GM19193 (cell line): ENCODE data around the gene CPT1A.

Source experiments
- POLR2A ChIP-seq: IDR thresholded peaks from 4 replicates; pipeline ENCODE4 v1.6.1; 2011; ENCODE audit not compliant: insufficient read depth, insufficient read length; ENCODE audit errors: extremely low read depth

Gene CPT1A

GRCh38 chr11:68767672-68768071, 74.0 kb downstream of the CPT1A start:
- no peak for TF ChIP-seq POLR2A

DNA sequence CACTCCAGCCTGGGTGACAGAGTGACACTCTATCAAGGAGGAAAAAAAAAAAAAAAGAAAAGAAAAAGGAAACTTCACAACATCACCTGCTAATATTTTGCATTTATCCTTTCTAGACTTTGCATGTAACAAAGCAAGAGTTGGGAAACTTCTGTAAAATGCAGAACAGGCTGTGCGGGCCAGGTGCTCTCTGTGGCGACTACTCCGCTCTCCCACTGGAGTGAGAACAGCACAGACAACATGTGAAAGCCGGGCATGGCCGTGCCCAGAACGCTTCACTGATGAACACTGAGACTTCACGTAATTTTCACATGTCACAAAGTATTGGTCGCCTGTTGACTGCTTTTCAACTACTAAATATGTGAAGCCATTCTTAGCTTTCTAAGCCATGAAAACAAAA, 74.9 kb downstream of the CPT1A start:
- no peak for TF ChIP-seq POLR2A

- TF ChIP-seq POLR2A, result no peak
These were observed 77.0 kb downstream of the CPT1A start for GRCh38 chr11:68764746-68765145.

DNA sequence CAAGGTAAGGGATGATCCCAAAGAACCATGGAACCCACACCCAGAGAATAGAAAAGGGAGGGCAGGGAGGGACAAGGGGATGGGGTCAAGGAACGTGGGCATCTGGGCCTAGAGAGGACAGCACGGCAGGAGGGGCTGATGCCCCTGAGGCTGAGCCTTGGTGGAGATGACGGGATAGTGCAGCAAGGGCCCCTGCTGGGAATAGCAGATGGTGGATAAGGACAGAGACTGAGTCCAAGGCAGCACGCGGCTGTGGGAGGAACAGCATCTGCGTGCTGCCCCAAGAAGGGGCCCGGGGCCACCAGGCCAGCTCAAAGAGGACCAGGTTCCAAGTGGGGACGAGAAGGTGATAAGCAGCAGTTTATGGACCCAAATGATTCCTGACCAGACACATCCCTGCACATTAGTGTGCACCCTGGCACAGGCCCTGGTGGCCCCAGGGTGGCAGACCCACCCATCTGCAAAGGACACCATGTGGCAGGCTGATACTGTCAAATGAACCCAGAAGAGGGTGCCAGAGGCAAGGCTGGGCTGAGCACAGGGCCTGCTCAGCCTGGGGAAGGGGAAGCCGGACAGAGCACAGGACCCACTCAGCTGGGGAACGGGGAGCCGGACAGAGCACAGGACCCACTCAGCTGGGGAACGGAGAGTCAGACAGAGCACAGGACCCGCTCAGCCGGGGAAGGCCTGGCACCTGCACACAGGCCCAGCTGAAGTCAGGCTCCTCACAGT, 77.6 kb downstream of the CPT1A start:
- no peak for TF ChIP-seq POLR2A

DNA sequence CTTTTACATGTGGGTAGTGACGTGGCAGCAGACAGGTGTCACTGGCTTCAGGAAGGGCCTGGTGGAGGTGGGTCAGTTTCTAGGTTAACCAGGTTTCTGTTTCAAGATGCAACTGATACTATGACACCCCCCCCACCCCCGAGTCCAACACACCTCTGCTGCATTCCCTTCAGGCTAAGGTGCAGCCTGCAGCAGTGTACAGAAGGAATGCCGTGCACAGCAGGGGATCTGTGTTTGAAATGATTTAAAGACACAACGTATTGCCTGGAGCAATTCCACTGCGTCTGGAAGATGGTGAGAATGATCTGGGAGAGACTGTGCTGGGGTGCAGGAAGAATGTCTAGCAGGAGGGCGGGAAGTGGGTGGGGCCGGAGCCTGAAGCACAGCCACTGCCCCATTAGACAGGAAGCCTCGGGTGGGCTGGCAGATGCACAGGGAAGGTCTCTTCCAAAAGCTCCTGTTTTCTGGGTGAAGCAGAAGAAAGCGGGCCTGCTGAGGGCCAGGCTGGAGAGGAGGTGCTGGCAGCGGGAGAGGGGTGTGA, 78.5 kb downstream of the CPT1A start:
- no peak for TF ChIP-seq POLR2A

- no peak for TF ChIP-seq POLR2A
These were observed 79.2 kb downstream of the CPT1A start for GRCh38 chr11:68762481-68762880.

- TF ChIP-seq POLR2A, result no peak
These were observed 79.9 kb downstream of the CPT1A start for GRCh38 chr11:68761801-68762200.

DNA sequence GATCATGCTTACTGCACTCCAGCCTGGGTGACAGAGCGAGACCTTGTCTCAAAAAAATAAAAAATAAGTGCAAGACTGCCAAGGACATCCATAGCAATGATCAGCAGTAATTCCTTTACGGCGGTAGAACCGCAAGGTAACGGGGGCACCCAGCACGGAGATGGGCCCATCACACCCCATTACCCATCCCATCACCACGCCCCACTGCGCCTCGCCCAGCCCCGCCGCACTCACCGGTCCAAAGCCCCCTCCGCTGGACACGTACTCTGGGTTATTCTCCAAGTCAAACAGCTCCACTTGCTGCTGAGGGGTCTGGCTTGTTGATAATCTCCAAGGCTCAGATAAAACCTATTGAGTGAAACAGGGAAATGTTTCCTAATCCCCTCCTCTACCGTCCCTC, 81.7 kb downstream of the CPT1A start:
- TF ChIP-seq POLR2A, result no peak

GRCh38 chr11:68757711-68758110, 84.0 kb downstream of the CPT1A start:
- no peak for TF ChIP-seq POLR2A

- TF ChIP-seq POLR2A, result no peak
These were observed 85.4 kb downstream of the CPT1A start for GRCh38 chr11:68756171-68756766.

- TF ChIP-seq POLR2A, result no peak
These were observed 88.4 kb downstream of the CPT1A start for GRCh38 chr11:68753300-68753699.

DNA sequence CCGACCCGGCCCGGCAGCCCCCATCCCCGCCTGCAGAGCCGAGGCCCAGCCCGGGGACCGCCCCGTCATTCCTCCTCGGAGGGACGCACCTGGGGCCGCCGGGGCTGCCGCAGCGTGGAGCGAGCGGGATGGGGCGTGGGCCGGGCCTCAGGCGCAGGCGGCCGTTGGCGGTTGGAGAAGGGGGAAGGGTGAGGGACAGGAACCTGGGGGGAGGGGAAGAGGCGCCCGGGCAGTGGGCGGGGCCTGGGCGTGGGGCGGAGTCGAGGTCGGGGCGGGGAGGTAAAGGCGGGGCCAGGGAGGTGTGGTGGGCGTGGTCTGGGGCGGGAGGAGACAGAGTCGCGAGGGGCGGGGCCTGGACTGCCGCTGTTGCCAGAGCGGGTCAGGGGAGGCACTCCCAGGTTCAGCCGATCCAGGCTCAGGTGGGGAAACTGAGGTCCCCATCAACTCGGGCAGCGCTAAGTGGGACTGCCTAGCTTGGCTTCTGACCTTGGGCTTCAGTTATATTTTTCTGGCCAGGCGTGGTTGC, 90.3 kb downstream of the CPT1A start, which contains the start of gene TESMIN:
TSS of gene TESMIN (minus strand) at position 190 of the 526 bp plus-strand sequence. CDS start 860 bp downstream, outside the sequence.
- TF ChIP-seq POLR2A, result no peak

DNA sequence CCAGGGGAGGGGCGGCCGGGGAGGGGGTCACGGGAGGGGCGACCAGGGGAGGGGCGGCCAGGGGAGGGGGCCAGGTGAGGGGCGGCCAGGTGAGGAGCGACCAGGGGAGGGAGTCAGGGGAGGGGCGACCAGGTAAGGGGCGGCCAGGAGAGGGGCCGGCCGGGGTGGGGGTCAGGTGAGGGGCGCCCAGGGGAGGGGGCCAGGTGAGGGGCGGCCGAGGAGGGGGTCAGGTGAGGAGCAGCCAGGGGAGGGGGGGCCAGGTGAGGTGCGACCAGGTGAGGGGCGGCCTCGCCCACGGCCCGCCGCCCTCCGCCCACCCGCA, 90.8 kb downstream of the CPT1A start:
- TF ChIP-seq POLR2A, result no peak

DNA sequence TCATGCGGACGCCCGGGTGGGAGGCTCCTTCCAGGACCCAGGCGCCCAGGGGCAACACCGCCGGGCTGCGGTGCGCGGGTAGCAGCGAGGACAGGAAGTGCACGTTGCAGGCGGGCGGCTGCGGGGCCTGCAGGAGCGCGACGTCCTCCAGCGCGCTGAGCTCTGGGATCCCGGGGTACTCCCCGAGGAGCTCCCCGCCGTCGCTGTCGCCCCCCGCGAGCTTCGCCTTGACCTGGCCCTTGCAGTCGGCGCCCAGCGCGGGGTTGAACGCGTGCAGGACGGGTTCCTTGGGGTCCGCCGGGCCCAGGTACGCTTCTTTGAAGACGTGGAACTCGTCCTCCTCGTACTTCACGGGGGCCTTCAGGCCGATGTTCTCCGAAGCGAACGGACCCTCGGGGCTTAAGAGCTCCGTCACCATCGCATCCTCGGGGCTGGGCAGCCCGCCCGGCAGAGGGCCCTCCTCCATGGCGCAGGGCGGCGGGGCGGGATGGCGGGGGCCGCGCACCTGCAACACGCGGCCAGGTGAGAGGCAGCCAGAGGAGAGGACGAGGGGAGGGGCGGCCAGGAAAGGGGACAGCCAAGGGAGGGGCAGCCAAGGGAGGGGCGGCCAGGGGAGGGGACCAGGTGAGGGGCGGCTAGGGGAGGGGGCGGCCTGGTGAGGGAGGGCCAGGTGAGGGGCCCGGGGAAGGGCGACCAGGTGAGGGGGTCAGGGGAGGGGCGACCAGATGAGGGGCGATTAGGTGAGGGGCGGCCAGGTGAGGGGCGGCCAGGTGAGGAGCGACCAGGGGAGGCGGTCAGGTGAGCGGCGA, 91.3 kb downstream of the CPT1A start:
- TF ChIP-seq POLR2A, result no peak
